HG03439 (cell line): Measurements from ENCODE around the gene PPP1R9A.
"Not testable (repeated sequence)": the region's sequence is repeated elsewhere in the genome, so short reads cannot be mapped to it uniquely, and the experiment has no call there.

Source experiments
- ATAC-seq: cut with Tn5 transposase; IDR thresholded peaks from one replicate; pipeline ENCODE4 v1.9.1; 2021; ENCODE audit warnings: mild to moderate bottlenecking, moderate library complexity; ENCODE audit not compliant: unreplicated experiment

The PPP1R9A gene

GRCh38 chr7:94972296-94972695 is 64.9 kb downstream of the PPP1R9A start:
- no peak for ATAC-seq

GRCh38 chr7:94973844-94974243 is 66.5 kb downstream of the PPP1R9A start:
- ATAC-seq = no peak

- no peak for ATAC-seq
Observed at GRCh38 chr7:94974423-94974822, 67.0 kb downstream of the PPP1R9A start.

- no peak for ATAC-seq
Observed at GRCh38 chr7:94975336-94975735, 67.9 kb downstream of the PPP1R9A start.

- ATAC-seq = no peak
Observed at GRCh38 chr7:94980418-94981142, 73.2 kb downstream of the PPP1R9A start.

- no peak for ATAC-seq
Observed at GRCh38 chr7:94995921-94996320, 88.5 kb downstream of the PPP1R9A start.

GRCh38 chr7:94996369-94996768 is 89.0 kb downstream of the PPP1R9A start:
- no peak for ATAC-seq

- no peak for ATAC-seq
Observed at GRCh38 chr7:94997547-94997946, 90.2 kb downstream of the PPP1R9A start.

- no peak for ATAC-seq
Observed at GRCh38 chr7:94998266-94999068, 91.1 kb downstream of the PPP1R9A start.

- no peak for ATAC-seq
Observed at GRCh38 chr7:94999069-94999351, 91.6 kb downstream of the PPP1R9A start.

- ATAC-seq = not testable (repeated sequence)
Observed at GRCh38 chr7:94999601-95000000, 92.2 kb downstream of the PPP1R9A start.

- no peak for ATAC-seq
Observed at GRCh38 chr7:95001258-95001657, 93.9 kb downstream of the PPP1R9A start.

GRCh38 chr7:95001815-95002561 is 94.6 kb downstream of the PPP1R9A start:
- no peak for ATAC-seq

- ATAC-seq = no peak
Observed at GRCh38 chr7:95002775-95003174, 95.4 kb downstream of the PPP1R9A start.

GRCh38 chr7:95004618-95005247 is 97.3 kb downstream of the PPP1R9A start:
- no peak for ATAC-seq

GRCh38 chr7:95006010-95006409 is 98.6 kb downstream of the PPP1R9A start:
- ATAC-seq = no peak

GRCh38 chr7:95008773-95009172 is 101.4 kb downstream of the PPP1R9A start:
- ATAC-seq = not testable (repeated sequence)

GRCh38 chr7:95011146-95011928 is 103.9 kb downstream of the PPP1R9A start:
- ATAC-seq = no peak

- no peak for ATAC-seq
Observed at GRCh38 chr7:95011995-95012394, 104.6 kb downstream of the PPP1R9A start.

- ATAC-seq = no peak
Observed at GRCh38 chr7:95018021-95018420, 110.6 kb downstream of the PPP1R9A start.

- ATAC-seq = no peak
Observed at GRCh38 chr7:95026018-95026417, 118.6 kb downstream of the PPP1R9A start.
